ENCODE data around the gene KCNIP3. TPM values are rescaled to one million over a fixed set of nuclear protein-coding genes. Genes with fewer than 3 reads are reported as not detected.
"Not testable (repeated sequence)": the region's sequence is repeated elsewhere in the genome, so short reads cannot be mapped to it uniquely, and the experiment has no call there.

The KCNIP3 gene
- total RNA-seq, 1 donor from 2014 or later: under 0.01 TPM

DNA sequence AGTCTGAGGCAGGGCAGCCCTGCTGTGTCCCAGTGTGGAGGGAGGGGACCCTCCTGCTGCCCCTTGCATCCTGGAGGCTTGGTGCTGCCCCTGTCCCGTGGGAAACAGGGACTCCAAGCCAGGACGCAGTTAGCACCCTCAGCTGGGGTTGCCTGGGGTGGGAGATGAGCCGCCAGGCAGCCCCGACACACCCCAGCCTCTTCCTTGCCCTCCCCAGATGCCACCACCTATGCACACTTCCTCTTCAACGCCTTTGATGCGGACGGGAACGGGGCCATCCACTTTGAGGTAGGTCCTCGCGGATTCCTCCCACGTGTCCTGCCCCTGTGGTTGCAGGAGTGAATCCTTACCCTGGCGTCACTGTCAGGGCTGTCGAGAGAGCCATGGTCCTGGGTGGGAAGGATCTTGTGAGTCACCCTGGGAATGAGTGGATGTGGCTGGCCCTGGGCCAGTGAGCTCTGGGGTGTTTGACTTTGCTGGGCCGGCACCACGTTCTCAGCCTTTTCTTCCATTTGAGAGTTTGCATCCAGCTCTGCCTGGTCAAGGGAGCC, 77.8 kb downstream of the KCNIP3 start:
- no peaks in the 10 kb centered on the region for H3K36me3 ChIP-seq (ENCODE audit: control insufficient read depth, insufficient read depth, low read length)
- DNase-seq (ENCODE audit: low read depth): no peak
- no peak for TF ChIP-seq CTCF (IDR thresholded peaks at IDR 0.05; ENCODE audit: insufficient read depth, low read length, severe bottlenecking)
- H3K27me3 ChIP-seq (ENCODE audit: control insufficient read depth, insufficient read depth, low read length): no peaks in the 10 kb centered on the region
- FAIRE-seq: no peak
- no peak overlapping the region for H3K4me3 ChIP-seq (ENCODE audit: low read depth, low read length)

DNA sequence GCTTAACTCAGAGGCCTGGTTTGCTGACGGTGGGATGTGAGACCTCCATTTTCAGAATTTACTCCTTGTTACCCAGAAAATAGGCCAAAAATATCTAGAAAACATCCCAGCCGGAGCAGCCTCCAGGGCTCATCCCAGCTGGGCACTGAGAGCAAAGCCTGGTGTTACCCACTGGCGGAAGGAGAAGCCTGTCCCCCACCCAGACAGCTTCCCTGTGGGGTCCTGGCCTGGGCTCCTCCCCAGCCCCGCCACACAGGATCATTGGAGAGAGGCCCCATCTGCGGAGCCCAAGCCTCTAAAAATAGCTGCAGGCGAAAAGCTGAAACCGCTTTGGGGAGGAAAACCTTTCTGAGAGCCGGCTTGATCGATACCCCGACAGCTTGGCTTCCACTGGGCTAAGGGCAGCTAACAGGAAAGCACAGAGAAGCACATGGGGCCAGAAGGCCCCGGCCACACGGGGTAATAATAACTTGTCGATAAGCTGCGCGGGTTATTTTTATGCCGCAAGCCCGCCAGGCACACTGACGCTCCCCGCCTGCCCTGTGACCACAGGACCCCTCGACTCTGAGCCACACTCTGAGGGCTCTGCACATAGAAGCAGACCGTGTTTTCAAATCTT, 78.5 kb downstream of the KCNIP3 start:
- no peak for TF ChIP-seq CTCF (IDR thresholded peaks at IDR 0.05; ENCODE audit: insufficient read depth, low read length, severe bottlenecking)
- DNase-seq (ENCODE audit: low read depth) (no peak), FAIRE-seq (no peak)
- no peaks in the 10 kb centered on the region for H3K27me3 ChIP-seq (ENCODE audit: control insufficient read depth, insufficient read depth, low read length)
- H3K4me3 ChIP-seq (ENCODE audit: low read depth, low read length): no peak overlapping the region
- H3K36me3 ChIP-seq (ENCODE audit: control insufficient read depth, insufficient read depth, low read length): no peaks in the 10 kb centered on the region

DNA sequence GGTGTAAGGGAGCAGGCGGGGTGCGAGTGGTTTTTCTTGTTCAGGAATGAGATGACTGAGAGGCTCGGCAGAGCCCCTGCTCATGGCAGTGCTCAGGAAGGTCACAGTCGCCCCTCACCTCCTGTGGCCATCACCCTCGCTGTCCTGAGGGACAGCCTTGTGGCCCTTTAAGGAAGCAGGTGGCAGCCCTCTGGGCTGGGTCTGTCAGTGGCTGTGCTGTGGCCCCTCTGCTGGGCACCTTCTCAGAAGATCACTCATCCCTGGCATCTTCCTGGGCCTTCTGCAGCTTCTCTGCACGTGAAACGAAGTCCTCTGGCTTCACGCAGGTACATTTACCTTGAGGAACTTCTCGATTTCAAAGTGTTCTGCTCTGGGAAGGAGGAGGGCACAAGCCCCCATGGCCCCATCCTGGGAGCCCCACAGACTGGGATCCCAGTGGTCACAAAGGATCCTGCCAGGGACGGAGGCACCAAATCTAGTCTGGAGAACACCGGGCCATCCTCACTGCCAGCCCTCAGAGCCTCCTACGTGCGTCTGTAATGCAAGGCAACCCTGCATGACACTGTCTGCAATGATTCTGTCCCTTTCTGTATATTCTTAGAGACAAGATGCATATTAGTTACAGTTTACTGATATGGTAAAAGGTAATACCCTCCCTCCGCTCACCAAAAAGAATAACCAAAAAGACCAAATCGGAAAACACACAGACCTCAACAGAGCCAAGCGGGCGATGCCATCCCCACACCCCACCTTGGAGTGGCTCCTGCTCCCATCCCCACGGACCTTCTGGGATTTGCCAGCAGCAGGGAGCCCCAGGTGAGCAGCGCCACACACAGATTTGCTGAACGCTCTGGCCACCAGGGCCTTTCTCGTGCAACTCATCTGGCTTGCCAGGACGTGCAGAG, 79.4 kb downstream of the KCNIP3 start:
- Histone ChIP-seq H3K27me3 (ENCODE audit: control insufficient read depth, insufficient read depth, low read length) (no peaks in the 10 kb centered on the region), H3K36me3 (ENCODE audit: control insufficient read depth, insufficient read depth, low read length) (no peaks in the 10 kb centered on the region), H3K4me3 (ENCODE audit: low read depth, low read length) (no peak overlapping the region)
- TF ChIP-seq CTCF (IDR thresholded peaks at IDR 0.05; ENCODE audit: insufficient read depth, low read length, severe bottlenecking): no peak
- FAIRE-seq (no peak), DNase-seq (ENCODE audit: low read depth) (no peak)

- Histone ChIP-seq H3K4me3 (ENCODE audit: low read depth, low read length) (no peak overlapping the region), H3K27me3 (ENCODE audit: control insufficient read depth, insufficient read depth, low read length) (no peaks in the 10 kb centered on the region), H3K36me3 (ENCODE audit: control insufficient read depth, insufficient read depth, low read length) (no peaks in the 10 kb centered on the region)
- FAIRE-seq: no peak
- no peak for TF ChIP-seq CTCF (IDR thresholded peaks at IDR 0.05; ENCODE audit: insufficient read depth, low read length, severe bottlenecking)
- DNase-seq (ENCODE audit: low read depth): no peak
These were observed 80.3 kb downstream of the KCNIP3 start for GRCh38 chr2:95377216-95378123.

DNA sequence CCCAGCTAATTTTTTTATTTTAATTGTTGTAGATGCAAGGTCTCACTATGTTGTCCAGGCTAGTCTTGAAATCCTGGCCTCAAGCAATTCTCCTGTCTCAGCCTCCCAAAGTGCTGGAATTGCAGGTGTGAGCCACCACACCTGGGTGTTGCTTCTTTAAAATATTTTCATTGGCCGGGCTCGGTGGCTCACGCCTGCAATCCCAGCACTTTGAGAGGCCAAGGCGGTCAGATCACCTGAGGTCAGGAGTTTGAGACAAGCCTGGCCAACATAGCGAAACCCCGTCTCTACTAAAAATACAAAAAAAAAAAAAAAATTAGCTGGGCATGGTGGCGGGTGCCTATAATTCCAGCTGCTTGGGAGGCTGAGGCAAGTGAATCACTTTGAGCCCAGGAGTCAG, 81.1 kb downstream of the KCNIP3 start:
- H3K27me3 ChIP-seq (ENCODE audit: control insufficient read depth, insufficient read depth, low read length); DNase-seq (ENCODE audit: low read depth); FAIRE-seq: not testable (repeated sequence)

More for the DNA sequence above, 81.1 kb downstream of the KCNIP3 start:
- not testable (repeated sequence) for H3K36me3 ChIP-seq (ENCODE audit: control insufficient read depth, insufficient read depth, low read length); H3K4me3 ChIP-seq (ENCODE audit: low read depth, low read length)

Measured in bronchial epithelial cell (primary cell).